OCI-LY7 (cell line): ENCODE measurements around the gene SOWAHA.

Source experiments
- EZH2phosphoT487 ChIP-seq: fragments of 200-600 bp; sonication (generic); IDR thresholded peaks from 2 replicates; pipeline ENCODE4 v1.6.1; 2018; ENCODE audit warnings: low read depth, borderline replicate concordance, mild to moderate bottlenecking, mixed run types, antibody characterized with exemption, low read length, moderate library complexity, mixed read lengths
- TF ChIP-seq, protein P1 (sequence below): fragments of 200-600 bp; sonication (generic); conservative IDR thresholded peaks from 2 replicates; pipeline ENCODE4 v1.5.1; 2014; ENCODE audit warnings: mild to moderate bottlenecking, antibody characterized with exemption, low read length, moderate library complexity, mixed read lengths

DNA sequence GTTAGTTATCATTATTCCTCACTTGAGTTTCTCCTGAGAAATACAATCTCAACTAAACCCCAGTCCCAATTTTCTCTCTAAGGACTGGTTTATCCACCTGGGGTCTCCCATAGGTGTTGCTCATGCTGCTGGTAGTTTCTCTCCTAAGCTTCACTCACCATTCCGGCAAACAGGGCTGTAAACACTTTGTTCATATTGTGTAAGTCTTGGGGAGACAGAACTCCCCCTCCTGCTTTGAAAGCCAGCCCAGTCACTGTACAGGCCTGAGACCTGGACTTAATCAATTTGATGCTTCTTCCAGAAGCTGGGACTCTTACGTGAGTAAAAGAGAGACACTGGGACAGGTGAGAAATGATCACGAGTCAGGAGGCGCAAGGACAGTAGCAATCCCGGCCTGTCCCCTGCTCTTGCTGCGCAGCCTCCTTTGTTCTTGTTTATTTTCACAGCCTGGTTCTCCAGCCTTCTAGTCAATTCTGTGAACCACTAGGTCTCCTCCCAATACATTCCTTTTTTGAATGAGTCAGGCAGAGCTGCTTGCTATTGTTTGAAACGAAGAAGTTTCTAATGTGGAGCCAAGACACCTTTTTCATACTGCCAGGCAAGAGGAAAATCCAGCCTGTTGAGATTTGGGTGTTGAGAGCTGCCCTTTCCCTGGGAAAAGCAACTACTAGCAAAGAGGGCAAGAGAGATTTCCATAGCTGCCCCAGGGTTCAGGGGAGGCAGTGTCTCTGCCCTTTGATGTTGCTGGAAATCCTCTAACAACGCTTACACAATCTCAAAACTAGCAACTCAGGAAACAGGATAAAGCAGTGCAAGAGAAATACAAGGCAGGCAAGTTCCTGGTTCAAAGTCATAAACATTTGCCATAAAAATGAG, 26.6 kb downstream of the SOWAHA start:
- TF ChIP-seq, protein P1, sequence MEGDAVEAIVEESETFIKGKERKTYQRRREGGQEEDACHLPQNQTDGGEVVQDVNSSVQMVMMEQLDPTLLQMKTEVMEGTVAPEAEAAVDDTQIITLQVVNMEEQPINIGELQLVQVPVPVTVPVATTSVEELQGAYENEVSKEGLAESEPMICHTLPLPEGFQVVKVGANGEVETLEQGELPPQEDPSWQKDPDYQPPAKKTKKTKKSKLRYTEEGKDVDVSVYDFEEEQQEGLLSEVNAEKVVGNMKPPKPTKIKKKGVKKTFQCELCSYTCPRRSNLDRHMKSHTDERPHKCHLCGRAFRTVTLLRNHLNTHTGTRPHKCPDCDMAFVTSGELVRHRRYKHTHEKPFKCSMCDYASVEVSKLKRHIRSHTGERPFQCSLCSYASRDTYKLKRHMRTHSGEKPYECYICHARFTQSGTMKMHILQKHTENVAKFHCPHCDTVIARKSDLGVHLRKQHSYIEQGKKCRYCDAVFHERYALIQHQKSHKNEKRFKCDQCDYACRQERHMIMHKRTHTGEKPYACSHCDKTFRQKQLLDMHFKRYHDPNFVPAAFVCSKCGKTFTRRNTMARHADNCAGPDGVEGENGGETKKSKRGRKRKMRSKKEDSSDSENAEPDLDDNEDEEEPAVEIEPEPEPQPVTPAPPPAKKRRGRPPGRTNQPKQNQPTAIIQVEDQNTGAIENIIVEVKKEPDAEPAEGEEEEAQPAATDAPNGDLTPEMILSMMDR = no peak
- TF ChIP-seq EZH2phosphoT487 = no peak
